ENCODE data around the gene DENND1A.

- TF ChIP-seq CTCF (IDR thresholded peaks at IDR 0.05) (no peak), POLR2A (IDR thresholded peaks at IDR 0.05) (no peak)
Observed at GRCh38 chr9:123872710-123873109, 57.2 kb downstream of the DENND1A start.

Data from right lobe of liver (tissue), 4 donors.